K562 (cell line): Measurements from ENCODE around the gene TMEM239. TPM values are rescaled to one million over a fixed set of nuclear protein-coding genes. Genes with fewer than 3 reads are reported as not detected.
A peak's percentile ranks its signal among the peaks of the same experiment; 100 is the strongest.

Source experiments
- ARID1B ChIP-seq: fragments of 450-650 bp; IDR thresholded peaks from 2 replicates; pipeline ENCODE4 v1.6.1; 2016; ENCODE audit warnings: antibody characterized with exemption, mild to moderate bottlenecking, inconsistent platforms
- ATF1 ChIP-seq, 2 experiments: fragments of 450-650 bp in 1 of 2; IDR thresholded peaks; 2 replicates each; pipeline ENCODE4 v1.6.1; 2016; ENCODE audit warnings: missing compliant biosample characterization in 1 of 2, missing genetic modification characterization in 1 of 2
- CEBPB ChIP-seq: fragments of 450-650 bp; IDR thresholded peaks from 2 replicates; pipeline ENCODE4 v1.6.1; 2016; ENCODE audit warnings: missing genetic modification characterization, missing compliant biosample characterization
- DDX20 ChIP-seq: fragments of 450-650 bp; IDR thresholded peaks from 2 replicates; pipeline ENCODE4 v1.6.1; 2016; ENCODE audit warnings: missing genetic modification characterization, low read depth, mild to moderate bottlenecking, missing compliant biosample characterization, moderate library complexity
- EP300 ChIP-seq: IDR thresholded peaks from 2 replicates; pipeline ENCODE4 v1.6.1; 2012; ENCODE audit warnings: low read length, improper control_type of control experiment
- GABPA ChIP-seq: fragments of 200-800 bp; sonication (Bioruptor generic); conservative IDR thresholded peaks from 2 replicates; pipeline ENCODE4 v1.6.1; 2016; ENCODE audit warnings: low read depth, missing genetic modification characterization, missing compliant biosample characterization
- GATA2 ChIP-seq: sonication (generic); formaldehyde crosslinking; IDR thresholded peaks from 2 replicates; pipeline ENCODE4 v1.4.0; 2020; ENCODE audit warnings: mild to moderate bottlenecking, missing genetic modification reagents
- HES1 ChIP-seq: fragments of 450-650 bp; IDR thresholded peaks from 2 replicates; pipeline ENCODE4 v1.6.1; 2016; ENCODE audit warnings: low read depth, mild to moderate bottlenecking, moderate library complexity
- HSF4 ChIP-seq: fragments of 250-450 bp; sonication (Bioruptor Pico); IDR thresholded peaks from 2 replicates; pipeline ENCODE4 v2.1.2; 2022; ENCODE audit warnings: mild to moderate bottlenecking, moderate library complexity, borderline replicate concordance
- MAZ ChIP-seq, 2 experiments: fragments of 450-650 bp in 1 of 2; sonication (generic) in 1 of 2; formaldehyde crosslinking; IDR thresholded peaks in 1 of 2; conservative IDR thresholded peaks in 1 of 2; 2 replicates each; pipeline versions ENCODE4 v1.4.0 to v1.5.0; 2020; ENCODE audit warnings: mild to moderate bottlenecking in 1 of 2, missing genetic modification reagents in 1 of 2
- MCM2 ChIP-seq: fragments of 450-650 bp; IDR thresholded peaks from 2 replicates; pipeline ENCODE4 v1.6.1; 2017; ENCODE audit warnings: low read depth, mild to moderate bottlenecking
- MTA2 ChIP-seq: fragments of 450-650 bp; IDR thresholded peaks from 2 replicates; pipeline ENCODE4 v1.6.1; 2016; ENCODE audit warnings: low read depth
- MTF1 ChIP-seq: fragments of 250-450 bp; sonication (Bioruptor Pico); IDR thresholded peaks from 2 replicates; pipeline ENCODE4 v1.9.0; 2021; ENCODE audit warnings: moderate library complexity, mild to moderate bottlenecking, inconsistent platforms, borderline replicate concordance
- NR1H2 ChIP-seq: sonication (generic); formaldehyde crosslinking; IDR thresholded peaks from 2 replicates; pipeline ENCODE4 v1.4.0; 2020; ENCODE audit warnings: mild to moderate bottlenecking, missing genetic modification reagents
- PATZ1 ChIP-seq: fragments of 250-450 bp; sonication (Bioruptor Pico); IDR thresholded peaks from 2 replicates; pipeline ENCODE4 v1.5.0; 2020; ENCODE audit warnings: mild to moderate bottlenecking, borderline replicate concordance
- PHB2 ChIP-seq: fragments of 450-650 bp; IDR thresholded peaks from 2 replicates; pipeline ENCODE4 v1.6.1; 2017; ENCODE audit warnings: low read depth
- SETDB1 ChIP-seq: IDR thresholded peaks from one replicate; pipeline ENCODE4 v1.6.1; 2012; ENCODE audit warnings: low read length, control low read depth, inconsistent platforms
- SMARCE1 ChIP-seq: fragments of 450-650 bp; IDR thresholded peaks from 2 replicates; pipeline ENCODE4 v1.7.1; 2016; ENCODE audit warnings: mild to moderate bottlenecking
- SPI1 ChIP-seq: IDR thresholded peaks from 2 replicates; pipeline ENCODE4 v1.6.1; 2011; ENCODE audit warnings: low read depth, low read length, control low read depth, borderline replicate concordance
- TRIM24 ChIP-seq, 2 experiments: fragments of 450-650 bp; IDR thresholded peaks; 2 replicates each; pipeline ENCODE4 v1.6.1; 2016
- ZNF124 ChIP-seq: sonication (generic); formaldehyde crosslinking; IDR thresholded peaks from 2 replicates; pipeline ENCODE4 v1.8.1; 2022; ENCODE audit warnings: missing genetic modification reagents
- ZNF239 ChIP-seq: fragments of 250-450 bp; sonication (Bioruptor Pico); IDR thresholded peaks from 2 replicates; pipeline ENCODE4 v1.4.0; 2020; ENCODE audit warnings: mild to moderate bottlenecking
- ZNF41 ChIP-seq: fragments of 250-450 bp; sonication (Bioruptor Pico); conservative IDR thresholded peaks from 2 replicates; pipeline ENCODE4 v1.4.0; 2020; ENCODE audit warnings: mild to moderate bottlenecking
- polyA plus RNA-seq, 8 experiments: library from polyadenylated mRNA; depleted of rRNA in 4 of 8; stranded (reverse) in 5 of 8; unstranded in 3 of 8; fragments of >200 nt; fragmentation: Nextera tagmentation in 2 of 8; fragmentation: Illumina TruSeq in 1 of 8; extraction: Ambion mirVana in 2 of 8; extraction: Trizol in 1 of 8; gene quantifications; 2 replicates each; pipeline versions ENCODE4 v1.2.1 to v1.2.3, GENCODE V29; 2011 to 2014; ENCODE audit warnings: inconsistent platforms in 1 of 8, missing spikeins in 1 of 8
- total RNA-seq, 7 experiments: library from RNA; depleted of rRNA in 6 of 7; stranded (reverse); fragments of >200 nt in 6 of 7; fragmentation: Illumina TruSeq in 2 of 7; extraction: Trizol in 2 of 7; gene quantifications; 2 replicates each; pipeline versions ENCODE4 v1.2.1 to v1.2.3, GENCODE V29; 2011 to 2021; ENCODE audit warnings: low replicate concordance in 1 of 7
- TF ChIP-seq, protein P1 (sequence below), 2 experiments: fragments of 150-350 bp in 1 of 2; IDR thresholded peaks; 2 replicates each; pipeline ENCODE4 v1.6.1; 2012 to 2016; ENCODE audit warnings: low read depth in 2 of 2, low read length in 2 of 2, mild to moderate bottlenecking in 1 of 2, moderate library complexity in 1 of 2

Gene TMEM239
- total and polyA plus RNA-seq, 9 of the 15 experiments (the other 6 are each of a cell fraction or from before 2014, with no cell fraction given), result not detected

- TF ChIP-seq SMARCE1 (0 out of 2 replicates have a peak, but pooled peaks have one; percentile 50), PATZ1 (no peak), GATA2 (peak; percentile 85), MCM2 (no peak), MTF1 (no peak), ARID1B (peak; percentile 89), GABPA (tag) (0 out of 2 replicates have a peak, but pooled peaks have one; percentile 31), ZNF124 (CRISPR knock-in tag) (no peak), ZNF239 (CRISPR knock-in tag) (no peak), NR1H2 (no peak), TRIM24 (IDR thresholded peaks at IDR 0.05) (peak; percentile 78 to 82), SPI1 (peak; percentile 72; the same call in 1 of the 2 replicates), SETDB1 (no peak), MAZ (CRISPR knock-in tag; conservative IDR thresholded peaks at IDR 0.05 in 1 of 2, IDR thresholded peaks at IDR 0.05 in 1 of 2) (no peak), DDX20 (tag) (no peak), CEBPB (0 out of 2 replicates have a peak, but pooled peaks have one; percentile 7), HES1 (no peak), ATF1 (CRISPR knock-in tag; IDR thresholded peaks at IDR 0.05) (no peak), ATF1 (tag; IDR thresholded peaks at IDR 0.05) (no peak), EP300 (peak; percentile 63; the same call in 1 of the 2 replicates), PHB2 (peak; percentile 59; the same call in 1 of the 2 replicates), HSF4 (CRISPR knock-in tag) (no peak), ZNF41 (CRISPR knock-in tag) (no peak), MTA2 (peak; percentile 70)
- TF ChIP-seq, protein P1, sequence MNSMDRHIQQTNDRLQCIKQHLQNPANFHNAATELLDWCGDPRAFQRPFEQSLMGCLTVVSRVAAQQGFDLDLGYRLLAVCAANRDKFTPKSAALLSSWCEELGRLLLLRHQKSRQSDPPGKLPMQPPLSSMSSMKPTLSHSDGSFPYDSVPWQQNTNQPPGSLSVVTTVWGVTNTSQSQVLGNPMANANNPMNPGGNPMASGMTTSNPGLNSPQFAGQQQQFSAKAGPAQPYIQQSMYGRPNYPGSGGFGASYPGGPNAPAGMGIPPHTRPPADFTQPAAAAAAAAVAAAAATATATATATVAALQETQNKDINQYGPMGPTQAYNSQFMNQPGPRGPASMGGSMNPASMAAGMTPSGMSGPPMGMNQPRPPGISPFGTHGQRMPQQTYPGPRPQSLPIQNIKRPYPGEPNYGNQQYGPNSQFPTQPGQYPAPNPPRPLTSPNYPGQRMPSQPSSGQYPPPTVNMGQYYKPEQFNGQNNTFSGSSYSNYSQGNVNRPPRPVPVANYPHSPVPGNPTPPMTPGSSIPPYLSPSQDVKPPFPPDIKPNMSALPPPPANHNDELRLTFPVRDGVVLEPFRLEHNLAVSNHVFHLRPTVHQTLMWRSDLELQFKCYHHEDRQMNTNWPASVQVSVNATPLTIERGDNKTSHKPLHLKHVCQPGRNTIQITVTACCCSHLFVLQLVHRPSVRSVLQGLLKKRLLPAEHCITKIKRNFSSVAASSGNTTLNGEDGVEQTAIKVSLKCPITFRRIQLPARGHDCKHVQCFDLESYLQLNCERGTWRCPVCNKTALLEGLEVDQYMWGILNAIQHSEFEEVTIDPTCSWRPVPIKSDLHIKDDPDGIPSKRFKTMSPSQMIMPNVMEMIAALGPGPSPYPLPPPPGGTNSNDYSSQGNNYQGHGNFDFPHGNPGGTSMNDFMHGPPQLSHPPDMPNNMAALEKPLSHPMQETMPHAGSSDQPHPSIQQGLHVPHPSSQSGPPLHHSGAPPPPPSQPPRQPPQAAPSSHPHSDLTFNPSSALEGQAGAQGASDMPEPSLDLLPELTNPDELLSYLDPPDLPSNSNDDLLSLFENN (IDR thresholded peaks at IDR 0.05; ENCODE audit: low read depth in 2 of 2, low read length in 2 of 2), result peak in 1 of 2 experiments; percentile 39; a peak in 1 of 4 replicates
Measured at GRCh38 chr20:2800521-2801285, 15.5 kb upstream of the TMEM239 start, which contains the start of gene CPXM1 (continued).
